Measurements from ENCODE around the gene IL20.
"Not testable (repeated sequence)": the region's sequence is repeated elsewhere in the genome, so short reads cannot be mapped to it uniquely, and the experiment has no call there.

The IL20 gene

GRCh38 chr1:206834711-206835110 lies 30.7 kb upstream of the IL20 start:
- H3K27me3 Mint-ChIP-seq = no peaks in the 10 kb centered on the region
- H3K4me3 Mint-ChIP-seq = no peak overlapping the region
- H3K36me3 Mint-ChIP-seq = no peaks in the 10 kb centered on the region
- no peak overlapping the region for H3K27ac Mint-ChIP-seq
- peaks cover 34% of the 10 kb centered on the region for H3K4me1 Mint-ChIP-seq (ENCODE audit: low read depth)
- no peaks in the 10 kb centered on the region for H3K9me3 Mint-ChIP-seq (ENCODE audit: low read depth)

GRCh38 chr1:206835186-206835585 lies 30.2 kb upstream of the IL20 start:
- Mint-ChIP-seq H3K36me3 (no peaks in the 10 kb centered on the region), H3K27me3 (no peaks in the 10 kb centered on the region), H3K4me3 (no peak overlapping the region), H3K9me3 (ENCODE audit: low read depth) (no peaks in the 10 kb centered on the region), H3K27ac (no peak overlapping the region), H3K4me1 (ENCODE audit: low read depth) (peaks cover 29% of the 10 kb centered on the region)

GRCh38 chr1:206836111-206836510 lies 29.3 kb upstream of the IL20 start:
- Mint-ChIP-seq H3K36me3 (no peaks in the 10 kb centered on the region), H3K27me3 (no peaks in the 10 kb centered on the region), H3K4me1 (ENCODE audit: low read depth) (peaks cover 28% of the 10 kb centered on the region), H3K9me3 (ENCODE audit: low read depth) (no peaks in the 10 kb centered on the region), H3K4me3 (no peak overlapping the region), H3K27ac (no peak overlapping the region)

GRCh38 chr1:206839006-206839560 lies 26.3 kb upstream of the IL20 start:
- no peak overlapping the region for H3K4me3 Mint-ChIP-seq
- peaks cover 7% of the 10 kb centered on the region for H3K4me1 Mint-ChIP-seq (ENCODE audit: low read depth)
- peaks cover 2% of the 10 kb centered on the region for H3K36me3 Mint-ChIP-seq
- H3K27ac Mint-ChIP-seq = no peak overlapping the region
- H3K27me3 Mint-ChIP-seq = no peaks in the 10 kb centered on the region
- H3K9me3 Mint-ChIP-seq (ENCODE audit: low read depth) = no peaks in the 10 kb centered on the region

GRCh38 chr1:206839857-206840256 lies 25.6 kb upstream of the IL20 start:
- peaks cover 2% of the 10 kb centered on the region for H3K36me3 Mint-ChIP-seq
- no peaks in the 10 kb centered on the region for H3K9me3 Mint-ChIP-seq (ENCODE audit: low read depth)
- H3K27ac Mint-ChIP-seq = no peak overlapping the region
- H3K4me3 Mint-ChIP-seq = no peak overlapping the region
- no peaks in the 10 kb centered on the region for H3K27me3 Mint-ChIP-seq
- peaks cover 7% of the 10 kb centered on the region for H3K4me1 Mint-ChIP-seq (ENCODE audit: low read depth)

GRCh38 chr1:206841609-206842323 lies 23.7 kb upstream of the IL20 start:
- Mint-ChIP-seq H3K9me3 (ENCODE audit: low read depth) (no peaks in the 10 kb centered on the region), H3K36me3 (peaks cover 2% of the 10 kb centered on the region), H3K4me1 (ENCODE audit: low read depth) (peaks cover 7% of the 10 kb centered on the region), H3K27me3 (no peaks in the 10 kb centered on the region), H3K4me3 (no peak overlapping the region), H3K27ac (no peak overlapping the region)

GRCh38 chr1:206842854-206843253 lies 22.6 kb upstream of the IL20 start:
- peaks cover 7% of the 10 kb centered on the region for H3K4me1 Mint-ChIP-seq (ENCODE audit: low read depth)
- no peak overlapping the region for H3K27ac Mint-ChIP-seq
- H3K9me3 Mint-ChIP-seq (ENCODE audit: low read depth) = no peaks in the 10 kb centered on the region
- no peaks in the 10 kb centered on the region for H3K27me3 Mint-ChIP-seq
- peaks cover 2% of the 10 kb centered on the region for H3K36me3 Mint-ChIP-seq
- H3K4me3 Mint-ChIP-seq = no peak overlapping the region

- Mint-ChIP-seq H3K27ac (no peak overlapping the region), H3K4me1 (ENCODE audit: low read depth) (peaks cover 7% of the 10 kb centered on the region), H3K27me3 (no peaks in the 10 kb centered on the region), H3K36me3 (peaks cover 2% of the 10 kb centered on the region), H3K4me3 (no peak overlapping the region), H3K9me3 (ENCODE audit: low read depth) (no peaks in the 10 kb centered on the region)
Observed at GRCh38 chr1:206843626-206844025, 21.8 kb upstream of the IL20 start.

- Mint-ChIP-seq H3K27me3 (no peaks in the 10 kb centered on the region), H3K36me3 (no peaks in the 10 kb centered on the region), H3K4me3 (no peak overlapping the region)
Observed at GRCh38 chr1:206846487-206846886, 18.9 kb upstream of the IL20 start.

GRCh38 chr1:206847337-206847834 lies 18.0 kb upstream of the IL20 start:
- Mint-ChIP-seq H3K4me1 (ENCODE audit: low read depth) (no peaks in the 10 kb centered on the region), H3K27me3 (no peaks in the 10 kb centered on the region), H3K27ac (no peak overlapping the region), H3K4me3 (no peak overlapping the region), H3K9me3 (ENCODE audit: low read depth) (no peaks in the 10 kb centered on the region), H3K36me3 (no peaks in the 10 kb centered on the region)

More at GRCh38 chr1:206846487-206846886, 18.9 kb upstream of the IL20 start:
- H3K9me3 Mint-ChIP-seq (ENCODE audit: low read depth) = no peaks in the 10 kb centered on the region
- no peaks in the 10 kb centered on the region for H3K4me1 Mint-ChIP-seq (ENCODE audit: low read depth)
- H3K27ac Mint-ChIP-seq = no peak overlapping the region

- Mint-ChIP-seq H3K9me3 (ENCODE audit: low read depth) (no peaks in the 10 kb centered on the region), H3K27ac (no peak overlapping the region), H3K27me3 (no peaks in the 10 kb centered on the region), H3K4me1 (ENCODE audit: low read depth) (no peaks in the 10 kb centered on the region), H3K4me3 (no peak overlapping the region), H3K36me3 (no peaks in the 10 kb centered on the region)
Observed at GRCh38 chr1:206847946-206848345, 17.5 kb upstream of the IL20 start.

GRCh38 chr1:206850401-206850800 lies 15.0 kb upstream of the IL20 start:
- Mint-ChIP-seq H3K9me3 (ENCODE audit: low read depth) (no peaks in the 10 kb centered on the region), H3K27me3 (no peaks in the 10 kb centered on the region), H3K36me3 (no peaks in the 10 kb centered on the region), H3K27ac (no peak overlapping the region), H3K4me1 (ENCODE audit: low read depth) (no peaks in the 10 kb centered on the region), H3K4me3 (no peak overlapping the region)

- Mint-ChIP-seq H3K36me3 (no peaks in the 10 kb centered on the region), H3K4me3 (no peak overlapping the region), H3K27ac (no peak overlapping the region), H3K9me3 (ENCODE audit: low read depth) (no peaks in the 10 kb centered on the region), H3K27me3 (no peaks in the 10 kb centered on the region), H3K4me1 (ENCODE audit: low read depth) (no peaks in the 10 kb centered on the region)
Observed at GRCh38 chr1:206851341-206852010, 13.9 kb upstream of the IL20 start.

GRCh38 chr1:206852662-206853061 lies 12.8 kb upstream of the IL20 start:
- H3K9me3 Mint-ChIP-seq (ENCODE audit: low read depth); H3K27me3 Mint-ChIP-seq; H3K36me3 Mint-ChIP-seq; H3K27ac Mint-ChIP-seq; H3K4me3 Mint-ChIP-seq; H3K4me1 Mint-ChIP-seq (ENCODE audit: low read depth): not testable (repeated sequence)

- not testable (repeated sequence) for H3K9me3 Mint-ChIP-seq (ENCODE audit: low read depth); H3K4me3 Mint-ChIP-seq; H3K27ac Mint-ChIP-seq; H3K27me3 Mint-ChIP-seq; H3K36me3 Mint-ChIP-seq; H3K4me1 Mint-ChIP-seq (ENCODE audit: low read depth)
Observed at GRCh38 chr1:206853696-206854095, 11.7 kb upstream of the IL20 start.

All from activated naive CD8-positive, alpha-beta T cell (primary cell).